Measurements from ENCODE around the gene RMND1.
"Not testable (repeated sequence)": the region's sequence is repeated elsewhere in the genome, so short reads cannot be mapped to it uniquely, and the experiment has no call there.

The RMND1 gene

GRCh38 chr6:151381722-151382121, 70.2 kb downstream of the RMND1 start:
- peak in 1 of 5 experiments; percentile 51 for DNase-seq

GRCh38 chr6:151380848-151381205, 71.1 kb downstream of the RMND1 start:
- no peak for DNase-seq

GRCh38 chr6:151379933-151380847, 71.7 kb downstream of the RMND1 start:
- DNase-seq: peak in 2 of 5 experiments; percentile 51 to 63

GRCh38 chr6:151377095-151377494, 74.8 kb downstream of the RMND1 start:
- DNase-seq: no peak

- DNase-seq: peak in 1 of 5 experiments; percentile 63
Observed at GRCh38 chr6:151376440-151376839, 75.5 kb downstream of the RMND1 start.

- DNase-seq: no peak
Observed at GRCh38 chr6:151375833-151376232, 76.1 kb downstream of the RMND1 start.

GRCh38 chr6:151374036-151374683, 77.8 kb downstream of the RMND1 start:
- DNase-seq: peak in 2 of 5 experiments; percentile 29 to 30

GRCh38 chr6:151372164-151372563, 79.8 kb downstream of the RMND1 start:
- peak in 1 of 5 experiments; percentile 61 for DNase-seq

- DNase-seq: no peak
Observed at GRCh38 chr6:151370509-151371078, 81.3 kb downstream of the RMND1 start.

- no peak for DNase-seq
Observed at GRCh38 chr6:151365233-151365632, 86.7 kb downstream of the RMND1 start.

- DNase-seq: no peak
Observed at GRCh38 chr6:151359486-151359885, 92.4 kb downstream of the RMND1 start.

- DNase-seq: no peak
Observed at GRCh38 chr6:151358475-151358874, 93.5 kb downstream of the RMND1 start.

GRCh38 chr6:151357758-151358436, 94.0 kb downstream of the RMND1 start:
- DNase-seq: no peak

- not testable (repeated sequence) for DNase-seq
Observed at GRCh38 chr6:151356983-151357382, 94.9 kb downstream of the RMND1 start.
